Measurements from ENCODE around the gene PSMC3. TPM values are rescaled to one million over a fixed set of nuclear protein-coding genes. Genes with fewer than 3 reads are reported as not detected.

The PSMC3 gene
- total and polyA plus RNA-seq, 2 donors (not counting 1 experiment from before 2014, with no cell fraction given) = 36.7 to 62.7 TPM

- Mint-ChIP-seq H3K27me3 (no peaks in the 10 kb centered on the region), H3K27ac (peak overlapping the region; percentile 94), H3K4me3 (peak overlapping the region; percentile 90), H3K9me3 (ENCODE audit: insufficient read depth) (no peaks in the 10 kb centered on the region), H3K4me1 (peaks cover 27% of the 10 kb centered on the region)
- ChIA-PET POLR2A (interaction anchor here (0.6 to 1.3 kb wide), 5 partner anchors 16 to 203 kb away, joined by 3 to 9 read pairs (median 5); partner anchors contain the start of genes ACP2 and SPI1), CTCF (interaction anchor here (0.8 to 19.1 kb wide), 15 partner anchors 11 to 231 kb away, joined by 3 to 345 read pairs (median 6); partner anchors contain the start of genes ACP2, ARFGAP2, DDB2 and MADD)
- peak overlapping the region; percentile 99 for H2AFZ ChIP-seq (ENCODE audit: insufficient read depth, low read depth, low read length, poor library complexity, severe bottlenecking)
- H3K4me3 ChIP-seq (ENCODE audit: control extremely low read depth in 1 of 5, extremely low read depth in 1 of 5, insufficient read depth in 1 of 5, low read depth in 2 of 5, low read length in 4 of 5) = no peak overlapping the region
- ATAC-seq (ENCODE audit: low read depth) (no peak), DNase-seq (peak; percentile 36)
- no peaks in the 10 kb centered on the region for H3K9me3 ChIP-seq (ENCODE audit: control extremely low read depth in 1 of 3, control insufficient read depth in 2 of 3, insufficient read depth in 1 of 3, low read length in 2 of 3)
- peaks cover 16 to 25% of the 10 kb centered on the region in 2 donors for H3K4me1 ChIP-seq (ENCODE audit: control insufficient read depth in 2 of 2, insufficient read depth in 2 of 2, low read length in 2 of 2)
- no peaks in the 10 kb centered on the region for H4K20me1 ChIP-seq (ENCODE audit: control insufficient read depth, insufficient read depth, low read length, poor library complexity, severe bottlenecking)
- intact Hi-C loops (cut with micrococcal nuclease) = loop anchor here (2.0 to 10.0 kb wide), 3 partner anchors 143 to 445 kb away; partner anchors contain the start of genes CELF1 and FNBP4
- no peaks in the 10 kb centered on the region for H3K79me2 ChIP-seq (ENCODE audit: control insufficient read depth, insufficient read depth, low read length)
- 95% methylated on average over 28 of the region's 31 CpGs for WGBS (ENCODE audit: insufficient coverage)
- peak overlapping the region; percentile 74 to 89 for H3K27ac ChIP-seq (ENCODE audit: low read length in 2 of 2)
- H3K4me2 ChIP-seq (replicated peaks; ENCODE audit: low read depth, low read length, poor library complexity, severe bottlenecking) = peak overlapping the region; percentile 98
- H3K9ac ChIP-seq (ENCODE audit: low read length) = peak overlapping the region; percentile 75
- TF ChIP-seq EZH2 (IDR thresholded peaks at IDR 0.05; ENCODE audit: borderline replicate concordance, insufficient read depth, low read depth, low read length, poor library complexity, severe bottlenecking) = no peak
- no peak for TF ChIP-seq CTCF (IDR thresholded peaks at IDR 0.05)
- H3K27me3 ChIP-seq (replicated peaks in 1 of 4; ENCODE audit: control extremely low read depth in 1 of 4, control insufficient read depth in 3 of 4, insufficient read depth in 4 of 4, low read length in 3 of 4) = no peaks in the 10 kb centered on the region
- peaks cover 0 to 12% of the 10 kb centered on the region in 2 experiments for H3K36me3 ChIP-seq (replicated peaks in 1 of 2; ENCODE audit: control extremely low read depth in 1 of 2, control insufficient read depth in 1 of 2, extremely low read depth in 1 of 2, insufficient read depth in 2 of 2, low read length in 1 of 2)
Observed at GRCh38 chr11:47409440-47410369, 16.5 kb downstream of the PSMC3 start.
